ENCODE data around the gene FAM47B. TPM values are rescaled to one million over a fixed set of nuclear protein-coding genes. Genes with fewer than 3 reads are reported as not detected.
A peak's percentile ranks its signal among the peaks of the same experiment; 100 is the strongest.

Gene FAM47B
- total RNA-seq, 1 experiment from 2014 or later: not detected

- Mint-ChIP-seq H3K27me3 (ENCODE audit: low read depth) (no peaks in the 10 kb centered on the region), H3K9me3 (no peaks in the 10 kb centered on the region), H3K4me3 (no peak overlapping the region), H3K4me1 (no peaks in the 10 kb centered on the region), H3K36me3 (no peaks in the 10 kb centered on the region), H3K27ac (no peak overlapping the region)
- TF ChIP-seq ZNF512 (CRISPR knock-in tag; IDR thresholded peaks at IDR 0.05; ENCODE audit: borderline replicate concordance): no peak
- no peak for TF ChIP-seq NFYB (CRISPR knock-in tag; conservative IDR thresholded peaks at IDR 0.05; ENCODE audit: low read depth)
- no peak for TF ChIP-seq IRF1 (CRISPR knock-in tag; IDR thresholded peaks at IDR 0.05)
- no peak for TF ChIP-seq ERG (CRISPR knock-in tag; IDR thresholded peaks at IDR 0.05)
- TF ChIP-seq CTCF (IDR thresholded peaks at IDR 0.05): no peak
- no peak for TF ChIP-seq CREM (CRISPR knock-in tag; IDR thresholded peaks at IDR 0.05)
- TF ChIP-seq MLX (CRISPR knock-in tag; IDR thresholded peaks at IDR 0.05): no peak
- TF ChIP-seq ZNF281 (CRISPR knock-in tag; IDR thresholded peaks at IDR 0.05): no peak
- no peak for TF ChIP-seq JUN (CRISPR knock-in tag; IDR thresholded peaks at IDR 0.05)
- no peak for TF ChIP-seq USF1 (CRISPR knock-in tag; IDR thresholded peaks at IDR 0.05)
- TF ChIP-seq NR2C2 (CRISPR knock-in tag; IDR thresholded peaks at IDR 0.05): no peak
- no peak for TF ChIP-seq ZNF121 (CRISPR knock-in tag; IDR thresholded peaks at IDR 0.05)
- TF ChIP-seq ESRRA (CRISPR knock-in tag; IDR thresholded peaks at IDR 0.05; ENCODE audit: borderline replicate concordance): no peak
- ATAC-seq (no peak), DNase-seq (ENCODE audit: low spot score) (no peak)
- POLR2A ChIA-PET: no interaction called here
- CTCF ChIA-PET: interaction anchor here (1.3 to 1.9 kb wide), 2 partner anchors 40 to 512 kb away, joined by 3 to 4 read pairs; no protein-coding TSS in a partner anchor
These were observed 24.4 kb upstream of the FAM47B start for GRCh38 chrX:34918091-34918736.

- DNase-seq (ENCODE audit: low spot score) (peak; percentile 11), ATAC-seq (peak; percentile 85)
- POLR2A ChIA-PET: no interaction called here
- Mint-ChIP-seq H3K9me3 (no peaks in the 10 kb centered on the region), H3K4me3 (no peak overlapping the region), H3K36me3 (no peaks in the 10 kb centered on the region), H3K4me1 (no peaks in the 10 kb centered on the region), H3K27me3 (ENCODE audit: low read depth) (no peaks in the 10 kb centered on the region), H3K27ac (no peak overlapping the region)
- CTCF ChIA-PET: interaction anchor here (0.6 to 1.9 kb wide), 6 partner anchors 40 to 511 kb away, joined by 3 to 6 read pairs (median 3); no protein-coding TSS in a partner anchor
- no peak for TF ChIP-seq SMAD3 (CRISPR knock-in tag; IDR thresholded peaks at IDR 0.05; ENCODE audit: borderline replicate concordance)
- no peak for TF ChIP-seq GABPB1 (CRISPR knock-in tag; IDR thresholded peaks at IDR 0.05)
- no peak for TF ChIP-seq ZNF138 (CRISPR knock-in tag; conservative IDR thresholded peaks at IDR 0.05)
- no peak for TF ChIP-seq FOXK1 (CRISPR knock-in tag; IDR thresholded peaks at IDR 0.05)
- TF ChIP-seq IRF2 (CRISPR knock-in tag; IDR thresholded peaks at IDR 0.05; ENCODE audit: borderline replicate concordance, low read depth): no peak
- no peak for TF ChIP-seq ATF3 (CRISPR knock-in tag; conservative IDR thresholded peaks at IDR 0.05)
- TF ChIP-seq PRRX2 (CRISPR knock-in tag; IDR thresholded peaks at IDR 0.05): no peak
These were observed 23.7 kb upstream of the FAM47B start for GRCh38 chrX:34918856-34919255.

Data from WTC11 (cell line).